Upper lobe of right lung (tissue), 1 donor: Measurements from ENCODE around the gene HDAC4. TPM values are rescaled to one million over a fixed set of nuclear protein-coding genes. Genes with fewer than 3 reads are reported as not detected.

Source experiments
- ATAC-seq: fragments of 200-7000 bp; cut with Tn5 transposase; one replicate; pipeline ENCODE4 v1.9.1; 2020; ENCODE audit warnings: mild to moderate bottlenecking, moderate library complexity
- DNase-seq: peaks from one replicate; pipeline ENCODE4 v3.0.0-alpha.2; 2020
- H3K27ac ChIP-seq: fragments of 200-600 bp; one replicate; pipeline ENCODE4 v1.8.0; 2022
- H3K27me3 ChIP-seq: fragments of 200-600 bp; one replicate; pipeline ENCODE4 v1.8.0; 2022; ENCODE audit warnings: mild to moderate bottlenecking
- H3K36me3 ChIP-seq: fragments of 200-600 bp; one replicate; pipeline ENCODE4 v1.8.0; 2022
- H3K4me1 ChIP-seq: fragments of 200-600 bp; one replicate; pipeline ENCODE4 v1.8.0; 2022
- H3K4me3 ChIP-seq: fragments of 200-600 bp; one replicate; pipeline ENCODE4 v1.8.0; 2022; ENCODE audit warnings: mild to moderate bottlenecking
- H3K9me3 ChIP-seq: fragments of 200-600 bp; one replicate; pipeline ENCODE4 v1.8.0; 2022
- CTCF ChIP-seq: fragments of 200-600 bp; IDR thresholded peaks from one replicate; pipeline ENCODE4 v1.8.0; 2022; ENCODE audit warnings: antibody characterized with exemption
- intact Hi-C: fragments of 100-400 bp; cut with DNase I; formaldehyde crosslinking; loops from one replicate; pipeline ENCODE4 v1.11.0; 2022
- total RNA-seq: library from RNA; stranded (reverse); fragmentation: NEBNext Ultra II Directional; extraction: Animal tissue kit (Norgen Biotek cat#: 25700); gene quantifications from one replicate; pipeline ENCODE4 v1.2.1, GENCODE V29; 2021
- donor health status: DM: no; HTN: yes; CAD: no; lungs with severe emphysema.

HDAC4 gene
- total RNA-seq, 1 donor from 2014 or later = 44.1 TPM

- H3K4me1 ChIP-seq = no peaks in the 10 kb centered on the region
- H3K4me3 ChIP-seq = no peak overlapping the region
- H3K36me3 ChIP-seq = peaks cover 23% of the 10 kb centered on the region
- intact Hi-C loops = no loop called here
- H3K27me3 ChIP-seq = no peaks in the 10 kb centered on the region
- no peak for DNase-seq
- no peaks in the 10 kb centered on the region for H3K9me3 ChIP-seq
- H3K27ac ChIP-seq = no peak overlapping the region
- ATAC-seq = no peak
- TF ChIP-seq CTCF = no peak
These were observed 343.3 kb downstream of the HDAC4 start for GRCh38 chr2:239057533-239057932.

GRCh38 chr2:239056611-239057010 is 344.2 kb downstream of the HDAC4 start:
- Histone ChIP-seq H3K27ac (no peak overlapping the region), H3K9me3 (no peaks in the 10 kb centered on the region), H3K27me3 (no peaks in the 10 kb centered on the region), H3K4me1 (no peaks in the 10 kb centered on the region), H3K36me3 (peaks cover 32% of the 10 kb centered on the region), H3K4me3 (no peak overlapping the region)
- DNase-seq (no peak), ATAC-seq (no peak)
- TF ChIP-seq CTCF = no peak
- intact Hi-C loops = no loop called here

GRCh38 chr2:239055756-239056493 is 344.9 kb downstream of the HDAC4 start:
- ATAC-seq = no peak
- TF ChIP-seq CTCF = no peak
- H3K36me3 ChIP-seq = peaks cover 37% of the 10 kb centered on the region

GRCh38 chr2:239054921-239055320 is 345.9 kb downstream of the HDAC4 start:
- intact Hi-C loops = no loop called here
- peaks cover 37% of the 10 kb centered on the region for H3K36me3 ChIP-seq
- ATAC-seq (no peak), DNase-seq (no peak)
- no peak overlapping the region for H3K27ac ChIP-seq
- H3K4me3 ChIP-seq = no peak overlapping the region
- no peaks in the 10 kb centered on the region for H3K4me1 ChIP-seq
- TF ChIP-seq CTCF = no peak
- H3K27me3 ChIP-seq = no peaks in the 10 kb centered on the region
- no peaks in the 10 kb centered on the region for H3K9me3 ChIP-seq

More at GRCh38 chr2:239055756-239056493, 344.9 kb downstream of the HDAC4 start:
- intact Hi-C loops = no loop called here
- Histone ChIP-seq H3K9me3 (no peaks in the 10 kb centered on the region), H3K27me3 (no peaks in the 10 kb centered on the region), H3K4me3 (no peak overlapping the region), H3K4me1 (no peaks in the 10 kb centered on the region), H3K27ac (no peak overlapping the region)
- no peak for DNase-seq

- Histone ChIP-seq H3K4me3 (no peak overlapping the region), H3K27ac (no peak overlapping the region), H3K27me3 (no peaks in the 10 kb centered on the region), H3K4me1 (no peaks in the 10 kb centered on the region), H3K9me3 (no peaks in the 10 kb centered on the region), H3K36me3 (peaks cover 37% of the 10 kb centered on the region)
- no peak for TF ChIP-seq CTCF
- DNase-seq (peak; percentile 54), ATAC-seq (peak; percentile 36)
- intact Hi-C loops = no loop called here
These were observed 346.9 kb downstream of the HDAC4 start for GRCh38 chr2:239053801-239054503.
